ENCODE results near the gene DHRS12.

DNA sequence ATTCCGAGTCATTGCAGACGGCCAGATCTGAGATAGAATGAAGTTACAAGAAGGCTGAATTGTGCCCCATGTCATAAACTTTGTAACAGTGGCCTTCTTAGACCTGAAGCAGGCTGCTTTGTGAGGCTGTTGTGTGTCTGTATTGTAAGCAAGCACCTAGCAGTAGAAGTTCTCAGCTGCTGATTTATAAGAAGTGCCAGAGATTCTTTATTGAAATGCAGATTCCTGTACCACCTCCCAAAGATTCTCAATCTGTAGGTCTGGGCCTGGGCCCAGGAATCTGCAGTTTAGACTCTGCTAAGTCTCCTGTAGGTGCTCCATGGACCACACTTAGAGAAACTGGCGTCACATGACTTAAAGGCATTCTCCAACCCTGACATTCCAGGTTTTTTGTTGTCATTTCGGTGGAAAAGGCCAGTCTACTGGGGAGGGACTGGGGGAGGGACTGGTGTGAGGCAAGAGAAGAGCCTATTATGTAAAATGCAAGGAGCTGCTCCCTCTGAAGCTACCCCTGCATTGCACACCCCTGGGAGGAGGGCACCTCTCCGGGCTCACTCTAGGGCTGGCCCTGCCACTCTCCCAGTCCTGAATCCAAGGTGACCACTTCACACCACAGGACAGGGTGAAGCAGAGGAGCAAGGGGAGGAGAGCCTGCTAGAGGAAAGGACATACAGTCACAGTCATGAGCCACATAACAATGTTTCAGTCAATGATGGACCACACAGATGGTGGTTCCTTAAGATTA is 41.8 kb upstream of the DHRS12 start:
- no peak for TF ChIP-seq POLR2AphosphoS5 (IDR thresholded peaks at IDR 0.05)
- TF ChIP-seq CTCF (IDR thresholded peaks at IDR 0.05), result no peak
